RWPE2 (cell line): ENCODE results near the gene PLEKHJ1.

Experiments
- ATAC-seq: fragments of 200-7000 bp; cut with Tn5 transposase; 3 replicates; pipeline ENCODE4 v1.9.1; 2021; ENCODE audit warnings: low read depth
- DNase-seq: peaks from one replicate; pipeline ENCODE4 v3.0.0-alpha.2; 2020; ENCODE audit warnings: low spot score
- H3K27ac ChIP-seq: fragments of 450-650 bp; 2 replicates; pipeline ENCODE4 v1.5.1; 2017; ENCODE audit warnings: mild to moderate bottlenecking; ENCODE audit not compliant: poor library complexity, severe bottlenecking
- H3K27me3 ChIP-seq: fragments of 250-450 bp; sonication (Bioruptor Pico); 2 replicates; pipeline ENCODE4 v1.5.1; 2021; ENCODE audit warnings: mild to moderate bottlenecking, moderate library complexity; ENCODE audit not compliant: insufficient read depth, poor library complexity, severe bottlenecking
- H3K36me3 ChIP-seq: fragments of 250-450 bp; sonication (Bioruptor Pico); 2 replicates; pipeline ENCODE4 v1.5.1; 2020; ENCODE audit warnings: low read depth, mild to moderate bottlenecking, moderate library complexity
- H3K4me1 ChIP-seq: fragments of 250-450 bp; sonication (Bioruptor Pico); 2 replicates; pipeline ENCODE4 v1.5.1; 2021; ENCODE audit warnings: mild to moderate bottlenecking, moderate library complexity; ENCODE audit not compliant: insufficient read depth, poor library complexity, severe bottlenecking
- H3K4me3 ChIP-seq: fragments of 250-450 bp; sonication (Bioruptor Pico); 2 replicates; pipeline ENCODE4 v1.5.1; 2021; ENCODE audit warnings: mild to moderate bottlenecking, moderate library complexity; ENCODE audit not compliant: severe bottlenecking
- H3K9me3 ChIP-seq: fragments of 250-450 bp; sonication (Bioruptor Pico); 2 replicates; pipeline ENCODE4 v1.5.1; 2021; ENCODE audit warnings: mild to moderate bottlenecking, moderate library complexity; ENCODE audit not compliant: severe bottlenecking
- CTCF ChIP-seq: fragments of 450-650 bp; IDR thresholded peaks from one replicate; pipeline ENCODE4 v1.5.1; 2017; ENCODE audit warnings: mild to moderate bottlenecking, moderate library complexity; ENCODE audit not compliant: poor library complexity, severe bottlenecking

Gene PLEKHJ1

DNA sequence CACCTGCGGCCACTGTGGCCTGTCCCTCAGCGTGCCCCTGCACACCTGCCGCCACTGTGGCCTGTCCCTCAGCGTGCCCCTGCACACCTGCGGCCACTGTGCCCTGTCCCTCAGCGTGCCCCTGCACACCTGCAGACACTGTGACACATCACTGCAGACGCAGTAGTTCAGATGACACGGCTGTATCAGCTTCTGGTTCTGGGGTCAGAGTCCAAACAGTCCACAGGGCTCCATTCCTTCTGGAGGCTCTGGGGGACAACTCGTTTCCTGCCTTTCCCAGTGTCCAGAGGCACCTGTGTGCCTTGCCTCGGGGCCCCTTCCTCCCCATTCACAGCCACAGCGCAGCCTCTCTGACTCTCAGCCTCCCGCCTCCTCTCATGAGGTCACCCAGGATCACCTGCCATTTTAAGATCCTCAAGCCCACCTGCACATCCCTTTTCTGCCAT, 6.0 kb upstream of the PLEKHJ1 start:
- TF ChIP-seq CTCF, result no peak
- peaks cover 78% of the 10 kb centered on the region for H3K36me3 ChIP-seq
- no peak overlapping the region for H3K27ac ChIP-seq
- H3K4me1 ChIP-seq, result peaks cover 10% of the 10 kb centered on the region
- ATAC-seq, result no peak
- H3K9me3 ChIP-seq, result no peaks in the 10 kb centered on the region
- DNase-seq, result no peak
- no peaks in the 10 kb centered on the region for H3K27me3 ChIP-seq
- no peak overlapping the region for H3K4me3 ChIP-seq

DNA sequence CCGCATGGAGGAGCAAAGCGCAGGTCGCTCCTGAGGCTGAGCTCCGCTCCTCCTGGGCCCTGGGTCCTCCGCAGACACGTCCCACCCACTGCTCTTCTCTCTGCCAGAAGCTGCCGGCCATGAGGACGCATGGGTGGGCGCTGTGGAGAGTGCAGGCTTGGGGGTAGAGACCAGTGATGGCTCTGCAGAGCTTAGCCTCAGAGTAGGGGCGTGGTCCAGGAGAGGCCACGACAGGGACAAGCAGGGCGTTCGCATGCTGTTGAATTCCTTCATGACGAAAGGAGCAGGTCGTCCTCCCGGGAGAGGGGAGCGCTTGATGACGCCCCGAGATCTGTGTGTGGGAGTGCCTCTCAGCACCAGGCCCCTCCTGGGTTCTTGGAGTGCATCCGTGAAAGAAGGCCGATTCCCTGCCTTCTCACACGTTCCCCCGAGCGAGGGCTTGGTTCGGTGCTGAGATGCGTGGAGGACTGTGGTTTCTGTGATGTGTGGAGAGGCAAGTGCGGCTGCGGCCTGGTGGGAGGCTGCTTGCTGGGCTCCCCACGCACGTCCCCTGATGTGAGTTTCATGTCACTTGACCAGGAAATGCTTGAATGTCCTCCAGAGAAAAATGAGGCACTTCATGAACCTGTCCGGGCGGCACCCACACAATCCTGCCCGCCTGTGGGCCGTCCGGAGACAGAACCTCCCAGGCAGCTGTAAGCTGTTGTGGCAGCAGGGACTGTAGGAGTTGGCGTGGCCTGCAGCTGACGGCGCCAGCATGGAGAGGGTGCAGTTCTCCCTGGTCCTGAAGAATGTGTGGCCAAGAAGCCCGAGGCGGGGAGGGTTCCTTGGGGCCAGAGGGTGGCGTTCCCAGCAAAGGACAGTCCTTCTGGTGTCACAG, 5.0 kb upstream of the PLEKHJ1 start:
- no peak for ATAC-seq
- no peak for TF ChIP-seq CTCF
- Histone ChIP-seq H3K27me3 (no peaks in the 10 kb centered on the region), H3K27ac (no peak overlapping the region), H3K9me3 (no peaks in the 10 kb centered on the region), H3K4me3 (no peak overlapping the region), H3K36me3 (peaks cover 68% of the 10 kb centered on the region), H3K4me1 (peaks cover 10% of the 10 kb centered on the region)
- DNase-seq, result no peak

- H3K27ac ChIP-seq, result peak overlapping the region; percentile 7
- peaks cover 58% of the 10 kb centered on the region for H3K36me3 ChIP-seq
- no peak for DNase-seq
These were observed 3.9 kb upstream of the PLEKHJ1 start for GRCh38 chr19:2239771-2240770.

GRCh38 chr19:2239173-2239572, 3.0 kb upstream of the PLEKHJ1 start:
- Histone ChIP-seq H3K27ac (peak overlapping the region; percentile 7), H3K27me3 (no peaks in the 10 kb centered on the region), H3K4me1 (peaks cover 10% of the 10 kb centered on the region), H3K36me3 (peaks cover 58% of the 10 kb centered on the region), H3K4me3 (peak overlapping the region; percentile 21), H3K9me3 (no peaks in the 10 kb centered on the region)
- TF ChIP-seq CTCF, result no peak
- DNase-seq (no peak), ATAC-seq (no peak)

More at GRCh38 chr19:2239771-2240770, 3.9 kb upstream of the PLEKHJ1 start:
- no peak for ATAC-seq
- peaks cover 10% of the 10 kb centered on the region for H3K4me1 ChIP-seq
- H3K9me3 ChIP-seq, result no peaks in the 10 kb centered on the region
- no peak for TF ChIP-seq CTCF
- H3K4me3 ChIP-seq, result peak overlapping the region; percentile 21
- H3K27me3 ChIP-seq, result no peaks in the 10 kb centered on the region
